HG02970 (cell line): ENCODE measurements around the gene NMRK2.
"Not testable (repeated sequence)": the region's sequence is repeated elsewhere in the genome, so short reads cannot be mapped to it uniquely, and the experiment has no call there.

Experiments
- ATAC-seq: cut with Tn5 transposase; IDR thresholded peaks from one replicate; pipeline ENCODE4 v1.9.1; 2021; ENCODE audit warnings: mild to moderate bottlenecking, moderate library complexity, moderate number of reproducible peaks; ENCODE audit not compliant: unreplicated experiment, low FRiP score

Gene NMRK2

DNA sequence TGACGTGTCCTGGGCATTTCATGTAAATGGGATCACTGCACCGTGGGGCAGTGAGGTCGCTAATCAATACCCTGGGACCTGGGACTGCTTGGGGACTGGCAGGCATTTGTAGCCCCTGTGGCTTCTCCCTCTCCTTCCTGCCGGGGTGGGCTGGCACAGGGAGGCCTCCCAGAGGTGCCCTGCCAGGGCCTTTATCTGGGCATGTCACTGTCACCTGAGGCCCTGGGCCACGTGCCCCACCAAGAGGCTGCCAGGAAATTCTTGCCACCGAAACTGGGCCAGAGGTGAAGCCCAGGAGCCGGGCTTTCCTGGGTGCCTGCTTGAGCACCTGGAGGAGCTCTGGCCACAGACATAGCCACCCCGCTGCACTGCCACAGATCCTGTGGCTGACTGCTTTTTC is 1.8 kb upstream of the NMRK2 start:
- no peak for ATAC-seq

DNA sequence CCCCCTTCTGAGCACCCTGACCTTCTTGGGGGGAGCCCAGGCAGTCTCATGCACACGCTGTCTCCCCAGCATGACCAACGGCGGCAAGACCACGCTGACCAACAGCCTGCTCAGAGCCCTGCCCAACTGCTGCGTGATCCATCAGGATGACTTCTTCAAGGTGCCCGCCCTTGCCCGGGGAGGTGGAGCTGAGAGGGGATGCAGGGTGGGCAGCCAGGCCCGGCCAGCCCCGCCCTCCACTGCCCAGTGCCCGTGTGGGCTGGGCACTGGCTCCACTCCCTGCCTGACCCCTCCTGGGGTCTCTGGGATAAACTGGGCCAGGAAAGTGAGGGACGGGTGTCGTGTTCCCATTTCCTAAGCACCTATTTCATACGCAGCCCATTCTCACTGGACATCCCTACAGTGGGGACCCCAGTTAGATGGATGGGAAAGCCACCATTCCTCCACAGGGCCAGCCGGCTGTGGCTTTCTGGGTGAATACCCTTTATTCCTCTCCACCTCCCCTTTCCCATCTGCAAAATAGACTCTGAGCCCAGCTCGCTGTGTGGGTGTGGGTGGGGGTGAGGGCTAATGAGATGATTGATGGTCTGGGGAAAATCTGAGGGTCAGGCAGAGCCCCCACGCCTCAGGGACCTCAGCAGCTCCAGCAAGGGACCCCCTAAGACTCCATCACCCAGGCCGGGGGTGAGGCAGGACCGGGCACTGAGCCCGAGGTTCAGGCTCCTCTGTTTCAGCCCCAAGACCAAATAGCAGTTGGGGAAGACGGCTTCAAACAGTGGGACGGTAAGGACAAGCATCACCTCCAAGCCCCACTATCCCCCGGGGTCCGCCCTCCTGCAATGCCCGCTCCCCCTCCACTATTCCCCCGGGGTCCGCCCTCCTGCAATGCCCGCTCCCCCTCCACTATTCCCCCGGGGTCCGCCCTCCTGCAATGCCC is 3.9 kb downstream of the NMRK2 start:
- no peak for ATAC-seq

DNA sequence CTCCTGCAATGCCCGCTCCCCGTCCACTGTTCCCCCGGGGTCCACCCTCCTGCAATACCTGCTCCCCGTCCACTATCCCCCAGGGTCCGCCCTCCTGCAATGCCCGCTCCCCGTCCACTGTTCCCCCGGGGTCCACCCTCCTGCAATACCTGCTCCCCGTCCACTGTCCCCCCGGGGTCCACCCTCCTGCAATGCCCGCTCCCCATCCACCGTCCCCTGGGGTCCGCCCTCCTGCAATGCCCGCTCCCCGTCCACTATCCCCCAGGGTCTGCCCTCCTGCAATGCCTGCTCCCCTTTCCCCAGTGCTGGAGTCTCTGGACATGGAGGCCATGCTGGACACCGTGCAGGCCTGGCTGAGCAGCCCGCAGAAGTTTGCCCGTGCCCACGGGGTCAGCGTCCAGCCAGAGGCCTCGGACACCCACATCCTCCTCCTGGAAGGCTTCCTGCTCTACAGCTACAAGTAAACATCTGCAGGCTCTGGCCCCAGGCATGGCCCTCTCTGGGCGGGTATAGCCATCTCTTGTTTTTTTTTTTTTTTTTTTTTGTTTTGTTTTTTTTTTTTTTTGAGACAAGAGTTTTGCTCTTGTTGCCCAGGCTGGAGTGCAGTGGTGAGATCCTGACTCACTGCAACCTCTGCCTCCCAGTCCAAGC is 5.6 kb downstream of the NMRK2 start:
- ATAC-seq = not testable (repeated sequence)

DNA sequence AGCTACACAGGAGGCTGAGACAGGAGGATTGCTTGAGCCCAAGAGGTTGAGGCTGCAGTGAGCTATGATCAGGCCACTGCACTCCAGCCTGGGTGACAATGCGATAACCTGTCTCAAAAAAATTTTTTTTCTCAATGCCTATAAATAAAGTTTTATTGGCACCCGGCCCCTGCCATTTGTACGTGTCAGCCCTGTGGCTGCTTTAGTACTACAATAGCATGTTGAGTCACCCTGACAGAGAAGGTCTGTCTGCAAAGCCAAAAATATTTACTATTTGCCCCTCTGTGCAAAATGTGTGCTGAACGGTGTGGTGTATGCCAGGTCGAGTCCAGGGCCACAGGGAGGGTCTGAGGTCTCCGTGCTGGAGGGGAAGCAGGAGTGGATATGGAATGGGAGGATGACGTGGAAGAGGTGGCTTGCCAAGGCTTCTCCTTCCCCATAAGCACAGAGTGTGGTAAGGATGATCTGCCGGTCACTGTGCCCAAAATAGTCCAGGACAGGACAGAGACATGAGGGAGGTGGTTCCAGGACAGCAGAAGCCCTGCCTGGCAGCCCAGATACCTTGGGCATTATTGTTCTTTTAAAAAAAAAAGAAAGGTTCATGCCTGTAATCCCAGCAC is 10.0 kb downstream of the NMRK2 start:
- ATAC-seq = no peak

DNA sequence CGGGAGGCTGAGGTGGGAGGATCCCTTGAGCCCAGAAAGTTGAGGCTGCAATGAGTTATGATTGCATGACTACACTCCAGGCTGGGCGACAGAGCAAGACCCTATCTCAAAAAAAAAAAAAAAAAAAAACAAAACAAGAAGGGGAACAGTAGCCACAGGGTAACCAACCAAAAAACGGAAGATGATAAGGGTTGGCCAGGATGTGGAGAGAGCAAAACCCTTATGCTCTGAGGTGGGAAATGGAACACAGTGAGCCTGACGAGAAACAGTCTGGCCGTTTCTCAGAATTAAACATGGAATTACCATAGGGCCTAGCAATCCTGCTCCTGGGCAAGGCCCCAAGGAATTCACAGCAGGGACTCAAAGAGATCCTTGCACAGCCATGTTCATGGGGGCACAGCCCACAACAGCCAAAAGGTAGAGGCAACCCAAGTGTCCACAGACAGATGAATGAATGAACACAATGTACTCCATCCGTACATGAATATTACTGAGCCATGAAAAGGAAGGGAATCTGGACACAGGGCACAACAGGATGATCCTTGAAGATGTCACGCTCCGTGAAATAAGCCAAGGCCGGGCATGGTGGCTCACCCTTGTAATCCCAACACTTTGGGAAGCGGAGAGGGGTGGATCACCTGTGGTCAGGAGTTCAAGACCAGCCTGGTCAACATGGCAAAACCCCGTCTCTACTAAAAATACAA is 11.3 kb downstream of the NMRK2 start:
- ATAC-seq = no peak

DNA sequence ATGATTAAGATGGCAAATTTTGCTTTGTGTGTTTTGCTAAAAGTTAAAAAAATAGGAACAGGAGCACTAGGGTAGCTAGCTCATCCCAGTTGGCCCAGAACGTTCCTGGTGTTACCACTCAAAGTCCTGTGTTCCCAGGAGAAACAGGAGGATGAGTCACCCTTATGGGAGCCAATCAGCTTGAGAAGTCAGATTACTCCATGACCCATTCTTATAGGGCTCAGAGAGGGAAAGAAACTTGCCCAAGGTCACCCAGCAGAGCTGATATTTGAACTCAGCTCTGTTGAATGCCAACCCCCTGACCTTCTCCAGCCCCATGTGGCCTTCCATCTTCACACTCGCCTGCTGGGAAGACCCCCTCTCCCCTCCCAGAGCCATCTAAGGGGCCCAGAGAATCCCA is 13.0 kb downstream of the NMRK2 start:
- no peak for ATAC-seq

DNA sequence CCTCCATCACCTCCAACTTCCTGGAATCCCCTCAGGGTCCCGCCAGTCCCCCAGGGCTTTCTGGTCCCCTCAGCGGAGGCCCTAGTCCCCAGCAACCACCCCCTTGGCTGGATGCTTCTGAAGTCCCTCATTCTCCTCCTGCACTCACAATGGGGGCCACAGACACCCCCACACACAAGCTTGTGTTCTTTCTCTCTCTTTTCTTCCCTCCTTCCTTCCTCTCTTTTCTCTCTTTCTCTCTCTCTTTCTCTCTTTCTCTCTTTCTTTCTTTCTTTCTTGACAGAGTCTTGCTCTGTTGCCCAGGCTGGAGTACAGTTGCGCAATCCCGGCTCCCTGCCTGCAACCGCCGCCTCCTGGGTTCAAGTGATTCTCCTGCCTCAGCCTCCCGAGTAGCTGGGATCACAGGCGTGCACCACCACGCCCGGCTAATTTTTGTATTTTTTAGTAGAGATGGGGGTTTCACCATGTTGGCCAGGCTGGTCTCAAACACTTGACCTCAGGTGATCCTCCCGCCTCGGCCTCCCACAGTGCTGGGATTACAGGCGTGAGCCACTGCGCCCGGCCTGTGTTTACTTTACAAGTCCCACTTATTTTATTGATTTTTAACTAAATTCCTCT is 14.6 kb downstream of the NMRK2 start:
- ATAC-seq = not testable (repeated sequence)

DNA sequence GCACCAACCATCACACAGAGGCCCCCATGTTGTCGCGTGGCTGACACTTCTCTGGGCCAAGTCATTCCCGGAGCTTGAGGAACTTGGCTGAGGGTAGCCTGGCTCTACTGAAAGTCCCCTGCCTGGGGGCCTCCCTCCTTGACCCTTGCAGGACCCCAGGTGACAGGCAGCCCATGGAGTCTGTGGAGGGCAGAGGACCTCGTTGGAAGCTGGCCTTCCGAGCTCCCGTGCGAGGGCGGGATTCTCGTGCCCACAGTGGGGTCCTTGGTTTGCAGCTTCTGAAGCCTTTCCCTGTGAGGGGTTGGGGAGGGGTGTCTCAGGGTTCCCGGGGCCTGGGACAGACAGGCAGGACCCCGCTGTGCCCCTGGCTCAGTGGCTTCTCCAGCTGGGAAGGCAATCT is 16.4 kb downstream of the NMRK2 start:
- no peak for ATAC-seq

DNA sequence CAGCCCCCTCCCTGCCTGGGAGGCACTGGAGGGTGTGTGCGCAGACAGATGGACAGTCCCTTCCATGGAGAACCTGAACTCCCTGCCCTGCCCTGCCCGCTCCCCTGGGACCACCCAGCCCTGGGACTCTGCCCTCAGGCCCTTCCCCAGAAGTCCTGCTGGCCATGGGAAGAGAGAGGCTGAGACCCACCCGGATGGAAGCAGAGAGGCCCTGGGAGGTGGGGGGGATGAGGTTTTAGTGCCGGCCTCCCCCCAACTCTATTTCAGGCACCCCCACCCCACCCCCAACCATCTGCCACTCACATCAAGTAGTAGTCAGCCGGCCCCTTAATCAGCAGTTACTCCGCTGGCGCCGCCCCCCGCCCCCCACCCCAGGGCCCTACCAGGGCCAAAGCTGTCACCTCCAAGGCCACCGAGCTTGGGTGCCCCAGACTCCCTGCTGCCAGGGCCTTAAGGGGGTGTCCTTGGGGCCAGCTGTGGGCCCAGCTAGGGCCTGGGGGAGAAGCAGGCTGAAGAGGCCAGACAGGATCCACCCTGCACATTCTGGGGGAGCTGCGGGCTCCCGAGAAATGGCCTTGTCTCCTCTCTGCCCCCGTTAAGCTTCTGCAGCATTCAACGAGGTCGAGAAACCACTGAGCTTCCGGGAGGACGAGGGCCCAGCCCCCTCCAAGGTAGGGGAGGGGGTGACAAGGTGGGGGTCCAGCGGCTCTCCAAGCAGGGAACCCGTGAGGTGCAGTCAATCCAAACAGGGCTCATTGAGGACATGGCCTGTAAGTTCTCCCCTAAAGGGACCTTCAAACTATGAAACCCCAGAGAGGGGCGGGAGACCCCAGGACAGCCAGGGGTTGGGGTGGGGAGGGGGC is 17.4 kb downstream of the NMRK2 start:
- no peak for ATAC-seq

DNA sequence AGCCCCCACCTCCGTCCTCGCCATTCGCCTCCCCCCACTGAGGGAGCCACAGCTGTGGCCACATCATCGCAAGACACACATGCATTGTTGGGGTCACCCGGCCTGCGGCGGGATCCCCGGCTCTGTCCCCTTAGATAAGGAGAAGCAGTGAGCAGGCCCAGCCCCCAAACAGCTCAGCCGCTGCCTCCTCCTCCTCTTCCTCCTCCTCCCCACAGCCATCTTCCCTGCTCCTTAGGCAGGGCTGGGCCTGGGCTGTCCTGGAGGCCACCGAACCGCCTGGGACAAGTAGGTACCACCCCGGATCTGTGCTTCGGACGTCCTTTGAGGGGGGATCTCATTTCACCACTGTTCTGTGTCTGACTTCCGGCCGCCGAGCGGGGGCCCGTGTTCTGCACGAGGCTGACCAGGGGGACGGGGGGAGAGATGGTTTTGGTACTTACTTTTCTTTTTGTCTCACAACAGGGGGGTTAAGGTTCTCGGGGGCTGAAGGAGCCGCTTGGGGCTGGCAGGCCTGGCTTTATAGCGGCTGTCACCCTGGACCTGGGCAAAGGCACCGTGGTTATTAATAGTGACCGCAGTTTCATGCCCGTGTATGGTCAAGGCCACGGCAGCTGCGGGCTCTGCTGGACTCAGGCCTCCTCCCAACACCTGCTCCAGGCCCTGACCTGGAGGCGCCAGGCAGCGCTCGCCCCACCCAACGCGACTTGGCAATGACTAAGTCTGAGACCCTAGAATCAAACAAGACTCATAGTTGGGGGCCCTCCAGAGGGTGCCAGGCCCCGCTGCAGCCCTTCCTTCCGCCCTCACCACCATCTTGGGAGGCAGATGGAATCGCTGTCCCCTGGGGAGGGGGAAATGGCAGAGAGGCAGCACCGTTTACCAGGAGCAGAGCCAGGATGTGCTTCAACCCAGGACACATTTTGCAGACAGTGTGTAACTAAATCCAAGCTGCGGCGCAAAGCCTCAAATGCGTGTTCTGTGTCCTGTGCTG is 18.3 kb downstream of the NMRK2 start:
- no peak for ATAC-seq

DNA sequence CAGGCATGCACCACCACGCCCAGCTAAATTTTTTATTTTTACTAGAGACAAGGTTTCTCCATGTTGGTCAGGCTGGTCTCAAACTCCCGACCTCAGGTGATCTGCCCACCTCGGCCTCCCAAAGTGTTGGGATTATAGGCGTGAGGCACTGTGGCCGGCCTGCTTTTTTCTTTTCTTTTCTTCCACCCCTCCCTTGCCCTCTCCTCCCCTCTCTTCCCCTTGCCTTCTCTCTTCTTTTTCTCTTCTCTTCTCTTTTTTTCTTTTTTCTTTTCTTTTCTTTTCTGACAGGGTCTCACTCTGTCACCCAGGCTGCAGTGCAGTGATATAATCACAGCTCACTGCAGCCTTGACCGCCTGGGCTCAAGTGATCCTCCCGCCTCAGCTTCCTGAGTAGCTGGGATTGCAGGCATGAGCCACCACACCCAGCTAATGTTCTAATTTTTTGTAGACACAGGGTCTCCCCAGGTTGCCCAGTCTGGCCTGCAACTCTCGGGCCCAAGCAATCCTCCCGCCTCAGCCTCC is 19.9 kb downstream of the NMRK2 start:
- not testable (repeated sequence) for ATAC-seq

DNA sequence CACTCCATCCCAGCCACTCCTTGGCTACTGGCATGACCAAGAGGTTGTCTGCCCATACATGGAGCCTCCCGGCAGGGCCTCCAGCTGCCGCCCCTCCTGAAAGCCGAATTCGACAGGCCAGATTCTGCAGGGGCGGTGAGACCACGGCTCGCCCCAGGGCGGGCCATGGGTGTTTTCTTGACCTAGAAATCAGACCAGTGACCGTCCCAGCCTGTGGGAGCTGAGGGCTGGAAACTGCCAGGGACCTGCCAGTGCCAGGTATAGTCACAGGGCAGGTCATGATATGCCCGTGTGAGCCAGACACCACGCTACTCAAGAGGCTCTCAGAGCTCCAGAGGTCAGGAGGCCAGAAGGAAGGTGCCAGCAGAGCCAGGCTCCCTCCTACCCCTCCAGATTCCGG is 21.2 kb downstream of the NMRK2 start:
- no peak for ATAC-seq

DNA sequence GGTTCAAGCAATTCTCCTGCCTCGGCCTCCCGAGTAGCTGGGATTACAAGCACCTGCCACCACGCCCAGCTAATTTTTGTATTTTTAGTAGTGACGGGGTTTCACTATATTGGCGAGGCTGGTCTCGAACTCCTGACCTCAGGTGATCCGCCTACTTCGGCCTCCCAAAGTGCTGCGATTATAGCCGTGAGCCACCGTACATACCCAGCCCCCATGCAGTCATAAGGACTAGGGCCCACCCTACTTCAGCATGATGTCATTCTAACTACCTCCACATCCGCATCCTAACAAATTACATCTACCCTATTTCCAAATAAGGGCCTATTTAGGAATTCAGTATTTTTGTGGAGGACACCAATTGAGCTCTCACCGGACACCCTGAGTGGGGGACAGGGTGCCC is 22.4 kb downstream of the NMRK2 start:
- not testable (repeated sequence) for ATAC-seq

DNA sequence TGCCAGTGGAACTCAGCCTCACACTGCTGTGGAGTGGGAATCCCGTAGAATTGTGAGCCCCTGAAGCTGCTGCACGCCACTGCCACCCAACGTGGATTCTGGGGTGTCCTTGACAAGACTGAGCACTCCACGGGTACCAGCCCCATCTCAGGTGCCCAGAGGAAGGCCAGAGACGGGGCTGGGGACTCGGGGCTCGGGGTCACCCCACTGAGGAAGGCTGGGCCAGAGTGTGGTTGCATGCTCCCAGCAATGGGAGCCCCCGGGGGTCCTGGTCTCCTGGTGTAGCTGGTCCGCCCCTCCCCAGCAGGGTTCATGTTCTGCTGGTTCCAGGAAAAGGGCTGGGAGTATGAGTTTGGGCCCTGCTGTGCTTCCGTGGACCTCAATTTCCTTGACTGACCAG is 22.8 kb downstream of the NMRK2 start:
- no peak for ATAC-seq

DNA sequence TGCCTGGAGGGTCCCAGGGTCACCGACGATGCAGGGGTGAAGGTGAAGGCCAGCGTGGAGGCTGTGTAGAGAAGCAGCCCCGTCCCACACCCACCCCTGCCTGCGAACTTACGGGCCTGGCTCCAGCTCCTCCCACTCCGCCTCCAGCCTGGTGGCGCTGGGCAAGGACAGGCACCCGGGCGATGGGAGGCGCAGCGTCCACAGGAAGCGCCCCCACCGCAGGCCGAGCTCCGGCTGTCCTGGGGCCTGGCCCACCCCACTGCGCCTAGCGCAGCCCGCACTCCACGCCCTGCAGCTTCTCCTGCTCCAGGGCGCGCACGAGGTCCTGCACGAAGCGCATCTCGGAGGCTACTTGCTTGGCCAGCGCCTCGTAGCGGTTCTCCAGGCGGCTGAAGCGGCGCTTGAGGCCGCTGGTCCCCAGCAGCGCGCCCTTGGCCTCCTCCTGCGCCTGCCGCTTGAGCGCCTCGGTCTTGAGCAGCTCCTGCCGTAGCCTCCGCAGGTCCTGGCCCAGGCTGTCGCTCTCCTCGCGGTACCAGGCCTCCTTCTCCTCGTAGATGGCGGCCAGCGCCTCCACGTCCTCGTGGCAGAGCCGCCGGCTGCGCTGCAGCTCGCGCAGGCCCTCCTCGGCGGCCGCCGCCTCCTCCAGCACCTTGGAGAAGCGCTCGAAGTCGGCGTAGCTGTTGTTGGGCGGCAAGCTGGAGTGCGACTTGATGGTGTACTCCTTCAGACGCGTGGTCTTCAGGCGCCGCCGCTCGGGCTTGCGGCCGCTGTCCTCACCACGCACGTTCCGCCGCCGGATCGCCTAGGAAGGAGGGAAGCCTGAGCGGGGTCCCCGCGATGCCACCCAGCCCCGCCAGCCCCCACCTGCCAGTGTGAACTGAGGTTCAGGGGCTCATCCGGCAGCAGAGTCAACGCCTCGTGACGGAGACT is 26.2 kb downstream of the NMRK2 start:
- ATAC-seq = no peak

DNA sequence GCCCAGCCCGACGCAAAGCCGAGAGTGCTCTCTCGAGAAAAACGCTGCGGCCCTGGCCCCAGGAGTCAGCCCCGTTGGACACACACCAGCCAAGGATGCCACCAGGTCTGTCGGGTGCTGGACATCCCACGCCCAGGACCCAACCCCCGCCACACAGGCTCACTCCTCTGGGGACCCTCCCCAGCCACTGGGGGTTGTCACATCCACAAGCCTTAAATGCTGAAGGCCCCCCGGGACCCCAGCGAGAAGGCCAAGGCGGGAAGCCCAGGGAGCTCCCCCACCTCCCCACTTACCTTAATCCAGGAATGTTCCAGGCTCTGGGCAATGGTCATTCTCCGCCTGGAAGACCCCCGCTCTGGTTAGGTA is 26.9 kb downstream of the NMRK2 start:
- no peak for ATAC-seq

DNA sequence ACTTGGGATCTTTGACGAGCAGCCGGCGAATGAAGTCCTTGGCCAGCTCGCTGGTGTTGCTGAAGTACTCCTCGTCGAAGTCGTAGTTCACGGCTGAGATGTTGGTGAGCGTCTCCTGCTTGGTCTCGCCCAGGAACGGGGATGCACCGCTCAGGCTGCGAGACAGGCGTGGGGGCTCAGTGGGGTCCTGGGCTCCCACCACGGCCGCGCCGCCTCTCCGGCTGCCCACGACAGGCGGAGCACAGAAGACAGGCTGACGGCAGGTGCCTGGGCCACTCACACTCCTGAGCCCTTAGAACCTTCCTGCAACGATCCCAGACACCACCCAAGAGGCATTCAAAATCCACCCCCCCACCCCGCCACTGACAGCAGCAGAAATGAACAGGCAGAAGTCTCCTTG is 28.1 kb downstream of the NMRK2 start:
- ATAC-seq = no peak
